HG02759 (cell line): Measurements from ENCODE around the gene DOCK2.

Experiments
- ATAC-seq: cut with Tn5 transposase; IDR thresholded peaks from one replicate; pipeline ENCODE4 v1.9.1; 2021; ENCODE audit warnings: mild to moderate bottlenecking, moderate library complexity; ENCODE audit not compliant: unreplicated experiment

DOCK2 gene

GRCh38 chr5:169886677-169887076, 249.6 kb downstream of the DOCK2 start:
- no peak for ATAC-seq

GRCh38 chr5:169889572-169889971, 252.5 kb downstream of the DOCK2 start:
- ATAC-seq = no peak

- no peak for ATAC-seq
These were observed 255.9 kb downstream of the DOCK2 start for GRCh38 chr5:169893010-169893409.

GRCh38 chr5:169893571-169893970, 256.5 kb downstream of the DOCK2 start:
- no peak for ATAC-seq

- ATAC-seq = no peak
These were observed 258.9 kb downstream of the DOCK2 start for GRCh38 chr5:169895926-169896325.

- no peak for ATAC-seq
These were observed 260.4 kb downstream of the DOCK2 start for GRCh38 chr5:169897481-169897880.

GRCh38 chr5:169901896-169902295, 264.8 kb downstream of the DOCK2 start:
- ATAC-seq = no peak

- no peak for ATAC-seq
These were observed 267.0 kb downstream of the DOCK2 start for GRCh38 chr5:169904059-169904458.

GRCh38 chr5:169904508-169904907, 267.4 kb downstream of the DOCK2 start:
- no peak for ATAC-seq

GRCh38 chr5:169905017-169905416, 267.9 kb downstream of the DOCK2 start:
- ATAC-seq = no peak

GRCh38 chr5:169906745-169907649, 269.9 kb downstream of the DOCK2 start:
- no peak for ATAC-seq

GRCh38 chr5:169908864-169909263, 271.8 kb downstream of the DOCK2 start:
- ATAC-seq = no peak

- ATAC-seq = no peak
These were observed 272.9 kb downstream of the DOCK2 start for GRCh38 chr5:169909945-169910344.

- ATAC-seq = no peak
These were observed 273.3 kb downstream of the DOCK2 start for GRCh38 chr5:169910393-169910792.

GRCh38 chr5:169911448-169912212, 274.6 kb downstream of the DOCK2 start:
- ATAC-seq = no peak

GRCh38 chr5:169913479-169913878, 276.4 kb downstream of the DOCK2 start:
- ATAC-seq = no peak

- ATAC-seq = no peak
These were observed 277.7 kb downstream of the DOCK2 start for GRCh38 chr5:169914766-169915165.

GRCh38 chr5:169917500-169917899, 280.4 kb downstream of the DOCK2 start:
- ATAC-seq = no peak

GRCh38 chr5:169918228-169918627, 281.2 kb downstream of the DOCK2 start:
- no peak for ATAC-seq

- ATAC-seq = no peak
These were observed 283.4 kb downstream of the DOCK2 start for GRCh38 chr5:169920474-169920873.

GRCh38 chr5:169921384-169921783, 284.3 kb downstream of the DOCK2 start:
- no peak for ATAC-seq

GRCh38 chr5:169921949-169922348, 284.9 kb downstream of the DOCK2 start:
- ATAC-seq = no peak
